Hepatocyte (in vitro differentiated cells): Measurements from ENCODE around the gene ESPL1. TPM values are rescaled to one million over a fixed set of nuclear protein-coding genes. Genes with fewer than 3 reads are reported as not detected.

Experiments used
- DNase-seq: peaks from one replicate; pipeline ENCODE4 v3.0.0-alpha.2; 2016; ENCODE audit warnings: low spot score
- H2AFZ ChIP-seq: fragments of 200-600 bp; sonication (generic); 2 replicates; pipeline ENCODE4 v1.6.0; 2016; ENCODE audit warnings: antibody characterized with exemption, mild to moderate bottlenecking
- H3K27ac ChIP-seq: fragments of 200-600 bp; sonication (generic); 2 replicates; pipeline ENCODE4 v1.5.1; 2016; ENCODE audit warnings: mild to moderate bottlenecking
- H3K27me3 ChIP-seq: fragments of 200-600 bp; sonication (generic); 2 replicates; pipeline ENCODE4 v1.6.1; 2016
- H3K36me3 ChIP-seq: fragments of 200-600 bp; sonication (generic); replicated peaks from 2 replicates; pipeline ENCODE4 v1.5.1; 2016; ENCODE audit warnings: low read depth; ENCODE audit not compliant: insufficient read depth
- H3K4me1 ChIP-seq: fragments of 200-600 bp; sonication (generic); 2 replicates; pipeline ENCODE4 v1.5.1; 2016; ENCODE audit warnings: mild to moderate bottlenecking, moderate library complexity; ENCODE audit not compliant: insufficient read depth
- H3K4me2 ChIP-seq: fragments of 200-600 bp; sonication (generic); 2 replicates; pipeline ENCODE4 v1.6.0; 2016
- H3K4me3 ChIP-seq: fragments of 200-600 bp; sonication (generic); 2 replicates; pipeline ENCODE4 v1.5.1; 2016; ENCODE audit warnings: mild to moderate bottlenecking
- H3K79me2 ChIP-seq: fragments of 200-600 bp; sonication (generic); 2 replicates; pipeline ENCODE4 v1.6.0; 2017; ENCODE audit warnings: mild to moderate bottlenecking
- H3K9me2 ChIP-seq: fragments of 200-600 bp; sonication (generic); replicated peaks from 2 replicates; pipeline ENCODE4 v1.6.0; 2017; ENCODE audit warnings: mild to moderate bottlenecking; ENCODE audit not compliant: insufficient read depth
- H3K9me3 ChIP-seq: fragments of 200-600 bp; sonication (generic); 2 replicates; pipeline ENCODE4 v1.5.1; 2016; ENCODE audit warnings: low read depth, mild to moderate bottlenecking
- H4K20me1 ChIP-seq: fragments of 200-600 bp; sonication (generic); 2 replicates; pipeline ENCODE4 v1.6.0; 2016; ENCODE audit warnings: mild to moderate bottlenecking; ENCODE audit not compliant: insufficient read depth, poor library complexity, severe bottlenecking
- EZH2 ChIP-seq: fragments of 200-600 bp; sonication (generic); IDR thresholded peaks from 2 replicates; pipeline ENCODE4 v1.6.1; 2016; ENCODE audit warnings: antibody characterized with exemption, mild to moderate bottlenecking, borderline replicate concordance
- EZH2phosphoT487 ChIP-seq: fragments of 200-600 bp; sonication (generic); IDR thresholded peaks from one replicate; pipeline ENCODE4 v1.6.1; 2018; ENCODE audit warnings: antibody characterized with exemption, mild to moderate bottlenecking, low read depth, moderate library complexity; ENCODE audit not compliant: unreplicated experiment, severe bottlenecking
- WGBS: methylation state at CpG from one replicate; pipeline ENCODE4 v1.1.6; 2016; ENCODE audit warnings: low lambda C conversion rate; ENCODE audit errors: missing lambda C conversion rate; 5-methylcytosine and 5-hydroxymethylcytosine counted together
- polyA plus RNA-seq: library from polyadenylated mRNA; unstranded; fragments of >200 nt; fragmentation: Nextera tagmentation; extraction: Ambion mirVana; gene quantifications from 2 replicates; pipeline ENCODE4 v1.2.1, GENCODE V29; 2016
- total RNA-seq: library from RNA; depleted of rRNA; stranded (reverse); fragments of >200 nt; gene quantifications from 2 replicates; pipeline ENCODE4 v1.2.3, GENCODE V29; 2014
- TF ChIP-seq, protein P1 (sequence below): fragments of 200-600 bp; sonication (generic); IDR thresholded peaks from 2 replicates; pipeline ENCODE4 v1.5.1; 2016; ENCODE audit warnings: antibody characterized with exemption, mild to moderate bottlenecking; ENCODE audit not compliant: poor library complexity

ESPL1 gene
- 7.6 and 9.0 TPM in 2 replicates for total RNA-seq
- polyA plus RNA-seq: 4.4 and 5.8 TPM in 2 replicates

- DNase-seq: peak; percentile 87
- TF ChIP-seq EZH2: no peak
- TF ChIP-seq, protein P1, sequence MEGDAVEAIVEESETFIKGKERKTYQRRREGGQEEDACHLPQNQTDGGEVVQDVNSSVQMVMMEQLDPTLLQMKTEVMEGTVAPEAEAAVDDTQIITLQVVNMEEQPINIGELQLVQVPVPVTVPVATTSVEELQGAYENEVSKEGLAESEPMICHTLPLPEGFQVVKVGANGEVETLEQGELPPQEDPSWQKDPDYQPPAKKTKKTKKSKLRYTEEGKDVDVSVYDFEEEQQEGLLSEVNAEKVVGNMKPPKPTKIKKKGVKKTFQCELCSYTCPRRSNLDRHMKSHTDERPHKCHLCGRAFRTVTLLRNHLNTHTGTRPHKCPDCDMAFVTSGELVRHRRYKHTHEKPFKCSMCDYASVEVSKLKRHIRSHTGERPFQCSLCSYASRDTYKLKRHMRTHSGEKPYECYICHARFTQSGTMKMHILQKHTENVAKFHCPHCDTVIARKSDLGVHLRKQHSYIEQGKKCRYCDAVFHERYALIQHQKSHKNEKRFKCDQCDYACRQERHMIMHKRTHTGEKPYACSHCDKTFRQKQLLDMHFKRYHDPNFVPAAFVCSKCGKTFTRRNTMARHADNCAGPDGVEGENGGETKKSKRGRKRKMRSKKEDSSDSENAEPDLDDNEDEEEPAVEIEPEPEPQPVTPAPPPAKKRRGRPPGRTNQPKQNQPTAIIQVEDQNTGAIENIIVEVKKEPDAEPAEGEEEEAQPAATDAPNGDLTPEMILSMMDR: peak; percentile 44
- peak within 1 kb of the TSS; percentile 71 for H2AFZ ChIP-seq
- peak within 1 kb of the TSS; percentile 85 for H3K4me2 ChIP-seq
- peaks cover 14% of the 10 kb centered on the region for H3K79me2 ChIP-seq
- peaks cover 3% of the 10 kb centered on the region for H3K4me1 ChIP-seq
- no peaks in the 10 kb centered on the region for H3K9me2 ChIP-seq
- H3K27me3 ChIP-seq: no peaks in the 10 kb centered on the region
- H3K27ac ChIP-seq: peak within 1 kb of the TSS; percentile 10
- H4K20me1 ChIP-seq: no peaks in the 10 kb centered on the region
- no peaks in the 10 kb centered on the region for H3K36me3 ChIP-seq
- no peaks in the 10 kb centered on the region for H3K9me3 ChIP-seq
- under 1% methylated on average over 57 of the region's 58 CpGs for WGBS
- H3K4me3 ChIP-seq: peak within 1 kb of the TSS; percentile 59
Observed at GRCh38 chr12:53267999-53268629, at the start of gene ESPL1. Gene ESPL1 (plus strand): TSS chr12:53268299. CDS start chr12:53268767, 468 bp downstream.

DNA sequence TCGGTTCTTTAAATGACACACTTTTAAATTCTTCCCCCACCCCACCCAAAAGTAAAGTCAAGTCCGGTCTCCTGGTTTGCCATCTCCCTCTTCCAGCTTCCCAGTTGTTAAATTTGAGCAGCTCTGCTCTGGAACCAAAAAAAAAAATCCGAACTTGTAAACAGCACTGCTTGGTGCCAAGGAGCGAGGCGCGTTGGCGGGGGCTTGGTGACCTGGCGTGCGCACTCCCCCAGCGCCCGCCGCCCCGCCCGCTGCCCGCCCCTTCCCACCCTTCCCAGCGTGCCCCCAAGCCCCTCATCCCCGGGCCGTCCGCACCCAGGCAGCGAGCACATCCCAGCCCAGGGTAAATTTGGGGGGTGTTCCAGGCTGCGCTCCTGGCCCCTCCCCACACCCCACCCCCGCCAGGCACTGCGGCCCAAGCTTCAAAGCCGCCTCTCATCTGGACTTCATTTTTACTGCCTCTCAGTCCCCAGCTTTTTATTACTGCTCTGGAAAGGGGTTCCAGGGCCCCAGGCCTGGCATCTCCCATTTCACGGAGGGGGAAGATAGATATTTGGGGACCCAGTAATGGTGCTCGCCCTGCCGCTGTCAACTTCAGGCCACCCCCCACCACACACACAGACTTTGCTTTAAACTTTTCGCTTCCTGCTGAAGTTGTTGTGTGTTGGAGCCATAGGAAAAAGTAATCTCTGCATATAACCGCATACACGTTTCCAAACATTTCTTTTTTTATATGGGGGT lies 49.4 kb upstream of the ESPL1 start:
- Histone ChIP-seq H3K27me3 (no peaks in the 10 kb centered on the region), H3K9me3 (no peaks in the 10 kb centered on the region), H3K79me2 (peaks cover 57% of the 10 kb centered on the region), H3K36me3 (no peaks in the 10 kb centered on the region), H3K9me2 (no peaks in the 10 kb centered on the region), H2AFZ (no peak overlapping the region), H3K4me2 (peak overlapping the region; percentile 98), H3K4me3 (peak overlapping the region; percentile 91), H3K4me1 (peaks cover 53% of the 10 kb centered on the region), H3K27ac (peak overlapping the region; percentile 100), H4K20me1 (peaks cover 14% of the 10 kb centered on the region)
- no peak for DNase-seq
- TF ChIP-seq EZH2phosphoT487 (no peak), EZH2 (no peak)
- TF ChIP-seq, protein P1: no peak
- 18% methylated on average over 20 of the region's 30 CpGs for WGBS

GRCh38 chr12:53219292-53219955 lies 48.7 kb upstream of the ESPL1 start:
- TF ChIP-seq EZH2: no peak
- no peaks in the 10 kb centered on the region for H3K36me3 ChIP-seq
- H3K9me3 ChIP-seq: no peaks in the 10 kb centered on the region
- peaks cover 12% of the 10 kb centered on the region for H4K20me1 ChIP-seq
- H3K79me2 ChIP-seq: peaks cover 55% of the 10 kb centered on the region
- peak overlapping the region; percentile 100 for H3K27ac ChIP-seq
- H3K9me2 ChIP-seq: no peaks in the 10 kb centered on the region
- WGBS: 7% methylated on average over 27 of the region's 27 CpGs
- peak; percentile 54 for DNase-seq
- peak overlapping the region; percentile 67 for H2AFZ ChIP-seq
- H3K4me2 ChIP-seq: peak overlapping the region; percentile 98
- peaks cover 60% of the 10 kb centered on the region for H3K4me1 ChIP-seq
- peak overlapping the region; percentile 91 for H3K4me3 ChIP-seq
- H3K27me3 ChIP-seq: no peaks in the 10 kb centered on the region
